GM19467 (cell line): ENCODE results near the gene RFX8.
"Not testable (repeated sequence)": the region's sequence is repeated elsewhere in the genome, so short reads cannot be mapped to it uniquely, and the experiment has no call there.

ENCODE experiments used
- ATAC-seq: cut with Tn5 transposase; IDR thresholded peaks from one replicate; pipeline ENCODE4 v1.9.1; 2021; ENCODE audit warnings: mild to moderate bottlenecking, moderate library complexity; ENCODE audit not compliant: unreplicated experiment

The RFX8 gene

GRCh38 chr2:101474731-101475384 is at the start of gene RFX8:
TSS of gene RFX8 (minus strand) at chr2:101475112. CDS start at chr2:101466848, 8,264 bp downstream.
- no peak for ATAC-seq

- ATAC-seq: no peak
Observed at GRCh38 chr2:101521487-101521886, 46.6 kb upstream of the RFX8 start.

- no peak for ATAC-seq
Observed at GRCh38 chr2:101520246-101520645, 45.3 kb upstream of the RFX8 start.

- no peak for ATAC-seq
Observed at GRCh38 chr2:101518578-101519492, 43.9 kb upstream of the RFX8 start.

GRCh38 chr2:101517758-101518271 is 42.9 kb upstream of the RFX8 start:
- no peak for ATAC-seq

GRCh38 chr2:101516823-101517690 is 42.1 kb upstream of the RFX8 start:
- no peak for ATAC-seq

- ATAC-seq: no peak
Observed at GRCh38 chr2:101516349-101516748, 41.4 kb upstream of the RFX8 start.

- no peak for ATAC-seq
Observed at GRCh38 chr2:101515477-101515876, 40.6 kb upstream of the RFX8 start.

GRCh38 chr2:101512993-101513392 is 38.1 kb upstream of the RFX8 start:
- no peak for ATAC-seq

- no peak for ATAC-seq
Observed at GRCh38 chr2:101511381-101511780, 36.5 kb upstream of the RFX8 start.

- no peak for ATAC-seq
Observed at GRCh38 chr2:101509499-101510284, 34.8 kb upstream of the RFX8 start.

- ATAC-seq: no peak
Observed at GRCh38 chr2:101508636-101509035, 33.7 kb upstream of the RFX8 start.

GRCh38 chr2:101505276-101505675 is 30.4 kb upstream of the RFX8 start:
- not testable (repeated sequence) for ATAC-seq

- not testable (repeated sequence) for ATAC-seq
Observed at GRCh38 chr2:101504744-101505143, 29.8 kb upstream of the RFX8 start.

- no peak for ATAC-seq
Observed at GRCh38 chr2:101502095-101502494, 27.2 kb upstream of the RFX8 start.

- no peak for ATAC-seq
Observed at GRCh38 chr2:101501443-101501842, 26.5 kb upstream of the RFX8 start.

GRCh38 chr2:101500860-101501259 is 25.9 kb upstream of the RFX8 start:
- no peak for ATAC-seq

GRCh38 chr2:101500180-101500579 is 25.3 kb upstream of the RFX8 start:
- ATAC-seq: no peak

- no peak for ATAC-seq
Observed at GRCh38 chr2:101496279-101496678, 21.4 kb upstream of the RFX8 start.

GRCh38 chr2:101492936-101493473 is 18.1 kb upstream of the RFX8 start:
- ATAC-seq: no peak
